HepG2 (cell line): ENCODE results near the gene SRC. TPM values are rescaled to one million over a fixed set of nuclear protein-coding genes. Genes with fewer than 3 reads are reported as not detected.

ENCODE experiments used
- ADNP ChIP-seq: sonication (generic); formaldehyde crosslinking; IDR thresholded peaks from 2 replicates; pipeline ENCODE4 v1.4.0; 2020; ENCODE audit warnings: missing genetic modification reagents
- BCL3 ChIP-seq: sonication (generic); formaldehyde crosslinking; IDR thresholded peaks from 2 replicates; pipeline ENCODE4 v1.5.1; 2020; ENCODE audit warnings: mild to moderate bottlenecking, missing genetic modification reagents, moderate library complexity
- HHEX ChIP-seq: IDR thresholded peaks from 2 replicates; pipeline ENCODE4 v1.6.1; 2016; ENCODE audit warnings: control low read depth
- HNF4A ChIP-seq: sonication (generic); formaldehyde crosslinking; IDR thresholded peaks from 2 replicates; pipeline ENCODE4 v1.4.0; 2020; ENCODE audit warnings: missing genetic modification reagents
- HNF4G ChIP-seq, 2 experiments: sonication (generic) in 1 of 2; formaldehyde crosslinking in 1 of 2; IDR thresholded peaks; 2 replicates each; pipeline versions ENCODE4 v1.4.0 to v1.6.1; 2011 to 2020; ENCODE audit warnings: borderline replicate concordance in 2 of 2, low read depth in 2 of 2, mild to moderate bottlenecking in 2 of 2, low read length in 1 of 2, missing genetic modification reagents in 1 of 2, moderate library complexity in 1 of 2
- JUND ChIP-seq: sonication (generic); formaldehyde crosslinking; IDR thresholded peaks from 2 replicates; pipeline ENCODE4 v1.8.0; 2022; ENCODE audit warnings: mild to moderate bottlenecking, missing genetic modification reagents
- KDM1A ChIP-seq: IDR thresholded peaks from 2 replicates; pipeline ENCODE4 v1.6.1; 2016; ENCODE audit warnings: missing compliant biosample characterization
- KMT2A ChIP-seq: sonication (generic); formaldehyde crosslinking; IDR thresholded peaks from 2 replicates; pipeline ENCODE4 v1.4.0; 2020; ENCODE audit warnings: missing genetic modification reagents
- MATR3 ChIP-seq: sonication (generic); formaldehyde crosslinking; IDR thresholded peaks from 2 replicates; pipeline ENCODE4 v1.4.0; 2020; ENCODE audit warnings: missing genetic modification reagents
- PITX1 ChIP-seq: sonication (generic); formaldehyde crosslinking; IDR thresholded peaks from 2 replicates; pipeline ENCODE4 v1.5.1; 2020; ENCODE audit warnings: mild to moderate bottlenecking, missing genetic modification reagents
- REST ChIP-seq, 2 experiments: IDR thresholded peaks; 2 replicates each; pipeline ENCODE4 v1.6.1; 2011 to 2012; ENCODE audit warnings: low read length in 2 of 2, borderline replicate concordance in 1 of 2, low read depth in 1 of 2, mild to moderate bottlenecking in 1 of 2, moderate library complexity in 1 of 2
- RXRA ChIP-seq: sonication (generic); formaldehyde crosslinking; IDR thresholded peaks from 2 replicates; pipeline ENCODE4 v1.5.1; 2020; ENCODE audit warnings: missing genetic modification reagents
- ZNF280B ChIP-seq: sonication (generic); formaldehyde crosslinking; IDR thresholded peaks from 2 replicates; pipeline ENCODE4 v1.5.0; 2020; ENCODE audit warnings: missing genetic modification reagents, mild to moderate bottlenecking, borderline replicate concordance
- ZNF687 ChIP-seq: sonication (generic); formaldehyde crosslinking; IDR thresholded peaks from 2 replicates; pipeline ENCODE4 v1.5.1; 2020; ENCODE audit warnings: mild to moderate bottlenecking, missing genetic modification reagents, moderate library complexity
- ZNF768 ChIP-seq: sonication (generic); formaldehyde crosslinking; IDR thresholded peaks from 2 replicates; pipeline ENCODE4 v1.4.0; 2020; ENCODE audit warnings: missing genetic modification reagents
- polyA plus RNA-seq, 8 experiments: library from polyadenylated mRNA; depleted of rRNA in 3 of 8; stranded (reverse) in 7 of 8; unstranded in 1 of 8; fragments of >200 nt; fragmentation: Illumina TruSeq in 4 of 8; extraction: Trizol in 4 of 8; gene quantifications; 2 replicates each; pipeline versions ENCODE4 v1.2.1 to v1.2.3, GENCODE V29; 2011 to 2016; ENCODE audit warnings: low read depth in 4 of 8, missing spikeins in 1 of 8, mixed read lengths in 1 of 8; ENCODE audit not compliant: insufficient read depth in 1 of 8
- total RNA-seq, 5 experiments: library from RNA; depleted of rRNA; stranded (reverse); fragments of >200 nt; fragmentation: Illumina TruSeq; extraction: Trizol; gene quantifications; 2 replicates each; pipeline ENCODE4 v1.2.3, GENCODE V29; 2016; ENCODE audit warnings: low read depth in 1 of 5
- TF ChIP-seq, protein P1 (sequence below): sonication (generic); formaldehyde crosslinking; IDR thresholded peaks from 2 replicates; pipeline ENCODE4 v1.8.0; 2022; ENCODE audit warnings: mild to moderate bottlenecking, missing genetic modification reagents, moderate library complexity

Gene SRC
- total and polyA plus RNA-seq, 2 of the 13 experiments (the other 11 are each of a cell fraction or from before 2014, with no cell fraction given) = 54.7 to 192 TPM

DNA sequence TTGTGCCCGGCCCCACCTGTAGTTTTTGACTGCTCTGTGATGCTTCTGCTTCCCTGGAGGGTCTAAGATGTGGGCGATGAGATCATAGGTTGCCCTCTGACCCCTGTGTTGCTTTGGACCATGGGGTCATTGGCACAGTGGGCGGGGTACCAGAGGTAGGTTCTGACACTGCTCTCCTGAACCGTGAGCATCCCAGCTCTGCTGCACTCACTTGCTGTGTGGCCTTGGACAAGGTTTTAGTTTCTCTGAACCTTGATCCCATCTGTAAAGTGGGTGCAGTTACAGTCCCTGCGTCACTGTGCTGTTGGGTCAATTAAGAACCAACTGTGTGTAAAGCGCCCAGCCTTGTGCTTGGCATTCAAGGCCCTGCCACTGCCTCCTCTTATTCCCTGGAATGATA, 30.9 kb downstream of the SRC start (continued):
- TF ChIP-seq ZNF280B (0 out of 2 replicates have a peak, but pooled peaks have one; percentile 58), ZNF687 (CRISPR knock-in tag) (0 out of 2 replicates have a peak, but pooled peaks have one; percentile 23), KMT2A (CRISPR knock-in tag) (no peak), KDM1A (CRISPR knock-in tag) (peak; percentile 74; the same call in 1 of the 2 replicates), ZNF768 (CRISPR knock-in tag) (peak; percentile 96), JUND (CRISPR knock-in tag) (peak; percentile 51; the same call in 1 of the 2 replicates), MATR3 (CRISPR knock-in tag) (no peak), ADNP (CRISPR knock-in tag) (peak; percentile 71; the same call in 1 of the 2 replicates), HNF4A (CRISPR knock-in tag) (peak; percentile 58), PITX1 (CRISPR knock-in tag) (0 out of 2 replicates have a peak, but pooled peaks have one; percentile 26), REST (IDR thresholded peaks at IDR 0.05; ENCODE audit: borderline replicate concordance in 1 of 2, low read depth in 1 of 2, low read length in 2 of 2) (no peak), BCL3 (no peak), HNF4G (IDR thresholded peaks at IDR 0.05; ENCODE audit: borderline replicate concordance, low read depth, low read length) (0 out of 2 replicates have a peak, but pooled peaks have one; percentile 20), HNF4G (CRISPR knock-in tag; IDR thresholded peaks at IDR 0.05; ENCODE audit: borderline replicate concordance, low read depth) (no peak), RXRA (CRISPR knock-in tag) (0 out of 2 replicates have a peak, but pooled peaks have one; percentile 26), HHEX (CRISPR knock-in tag) (0 out of 2 replicates have a peak, but pooled peaks have one; percentile 17)
- TF ChIP-seq, protein P1, sequence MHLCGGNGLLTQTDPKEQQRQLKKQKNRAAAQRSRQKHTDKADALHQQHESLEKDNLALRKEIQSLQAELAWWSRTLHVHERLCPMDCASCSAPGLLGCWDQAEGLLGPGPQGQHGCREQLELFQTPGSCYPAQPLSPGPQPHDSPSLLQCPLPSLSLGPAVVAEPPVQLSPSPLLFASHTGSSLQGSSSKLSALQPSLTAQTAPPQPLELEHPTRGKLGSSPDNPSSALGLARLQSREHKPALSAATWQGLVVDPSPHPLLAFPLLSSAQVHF = no peak
